Bronchial epithelial cell (primary cell): ENCODE results near the gene FOXB2. TPM values are rescaled to one million over a fixed set of nuclear protein-coding genes. Genes with fewer than 3 reads are reported as not detected.

Source experiments
- DNase-seq: peaks from one replicate; pipeline ENCODE4 v3.0.0-alpha.2; 2010; ENCODE audit warnings: low read depth
- FAIRE-seq: peaks from 2 replicates; lab custom pipeline; 2011; peaks lifted over from hg19 to GRCh38; lab: Jason Lieb, UNC
- H3K27me3 ChIP-seq: 2 replicates; pipeline ENCODE4 v1.5.1; 2011; ENCODE audit warnings: low read length; ENCODE audit not compliant: control insufficient read depth, insufficient read depth
- H3K36me3 ChIP-seq: 2 replicates; pipeline ENCODE4 v1.5.1; 2011; ENCODE audit warnings: low read length; ENCODE audit not compliant: control insufficient read depth, insufficient read depth
- H3K4me3 ChIP-seq: 2 replicates; pipeline ENCODE4 v1.5.1; 2011; ENCODE audit warnings: mild to moderate bottlenecking, low read depth, low read length, control low read depth
- CTCF ChIP-seq: IDR thresholded peaks from 2 replicates; pipeline ENCODE4 v1.5.1; 2011; ENCODE audit warnings: mild to moderate bottlenecking, moderate library complexity, low read length, control low read depth, inconsistent platforms; ENCODE audit not compliant: insufficient read depth, severe bottlenecking
- total RNA-seq: library from RNA; depleted of rRNA; stranded (reverse); fragments of >200 nt; gene quantifications from 2 replicates; pipeline ENCODE4 v1.2.1, GENCODE V29; 2014

FOXB2 gene
- total RNA-seq, 1 donor from 2014 or later: not detected

GRCh38 chr9:77063645-77064285 lies 44.3 kb downstream of the FOXB2 start:
- FAIRE-seq (no peak), DNase-seq (peak; percentile 62)
- TF ChIP-seq CTCF: no peak
- Histone ChIP-seq H3K4me3 (no peak overlapping the region), H3K36me3 (no peaks in the 10 kb centered on the region), H3K27me3 (no peaks in the 10 kb centered on the region)

GRCh38 chr9:77066388-77066787 lies 46.9 kb downstream of the FOXB2 start:
- FAIRE-seq (no peak), DNase-seq (no peak)
- Histone ChIP-seq H3K36me3 (no peaks in the 10 kb centered on the region), H3K4me3 (no peak overlapping the region), H3K27me3 (no peaks in the 10 kb centered on the region)
- TF ChIP-seq CTCF: no peak

Other genes starting within 250 kb of the FOXB2 start
- under 0.01 TPM in 1 of 2 replicates, not detected in the other for gene PRUNE2, start 113.5 kb upstream of the FOXB2 start, total RNA-seq
- 19.5 and 32.6 TPM in 2 replicates for gene VPS13A, start 157.9 kb downstream of the FOXB2 start, total RNA-seq